ENCODE results near the gene GBGT1. TPM values are rescaled to one million over a fixed set of nuclear protein-coding genes. Genes with fewer than 3 reads are reported as not detected.
A peak's percentile ranks its signal among the peaks of the same experiment; 100 is the strongest.

Gene GBGT1
- total and polyA plus RNA-seq, 2 of the 4 experiments (the other 2 are of a cell fraction), result 1.8 to 3.2 TPM

DNA sequence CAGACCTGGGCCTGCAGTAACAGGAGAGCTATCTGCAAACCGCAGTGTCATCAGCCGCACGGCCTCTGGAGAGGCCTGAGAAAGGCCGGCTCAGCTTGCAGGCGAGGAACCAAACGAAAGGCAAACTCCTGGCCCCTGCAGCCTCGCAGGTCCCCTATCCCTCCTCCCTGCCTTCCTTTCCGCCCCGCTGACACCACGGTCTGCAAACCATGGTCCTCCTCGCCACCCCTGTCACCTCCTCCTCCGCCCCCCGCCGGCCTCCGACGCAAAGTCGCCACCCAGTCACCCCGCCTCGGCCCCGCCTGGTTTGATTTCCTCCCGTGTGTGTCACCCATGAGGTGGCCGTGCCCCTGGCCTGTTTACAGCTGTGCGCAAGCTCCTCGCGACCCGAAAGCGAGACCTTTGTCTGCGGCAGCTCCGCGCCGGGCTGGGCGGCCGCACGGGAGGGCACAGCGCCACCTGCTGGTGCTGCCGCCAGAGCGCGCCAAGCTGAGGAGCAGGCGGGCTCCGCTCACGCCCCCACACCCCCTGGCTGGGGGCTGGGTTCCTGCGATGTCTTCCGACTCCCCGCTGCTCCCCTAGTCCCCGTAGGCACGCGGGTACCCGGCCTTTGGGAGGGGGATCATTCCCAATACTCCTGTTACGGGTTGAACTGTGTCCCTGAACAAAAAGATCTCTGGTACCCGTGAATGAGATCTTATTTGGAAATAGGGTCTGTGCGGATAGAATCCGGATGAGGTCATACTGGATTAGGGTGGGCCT is 19.4 kb downstream of the GBGT1 start (continued):
- TF ChIP-seq MXI1 (IDR thresholded peaks at IDR 0.05; ENCODE audit: borderline replicate concordance, low read depth, low read length) (0 out of 2 replicates have a peak, but pooled peaks have one; percentile 44), BHLHE40 (IDR thresholded peaks at IDR 0.05; ENCODE audit: low read depth, low read length) (no peak)

DNA sequence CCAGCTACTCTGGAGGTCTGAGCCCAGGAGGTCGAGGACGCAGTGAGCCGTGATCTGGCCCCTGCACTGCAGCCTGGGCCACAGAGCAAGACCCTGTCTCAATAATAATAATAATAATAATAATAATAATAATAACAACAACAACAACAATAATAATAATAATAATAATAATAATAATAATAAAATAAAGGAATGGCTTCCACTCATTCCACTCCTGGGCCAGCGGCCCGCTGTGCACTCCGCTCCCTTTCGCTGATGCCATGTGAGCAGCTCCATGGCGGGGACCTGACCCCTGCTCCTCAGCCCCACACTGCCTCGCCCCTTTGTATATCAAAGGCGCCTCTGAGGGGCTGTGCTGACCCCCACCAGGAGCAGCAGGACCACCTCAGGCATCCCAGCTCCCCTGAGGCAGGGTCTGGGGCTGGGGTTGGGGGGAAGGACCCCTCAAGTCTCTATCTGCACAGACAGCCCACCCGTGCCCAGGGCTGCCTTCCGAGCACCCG is 20.0 kb downstream of the GBGT1 start:
- H2AFZ ChIP-seq (replicated peaks; ENCODE audit: low read length, poor library complexity), result peak overlapping the region; percentile 89
- H4K20me1 ChIP-seq (ENCODE audit: insufficient read depth, low read length), result peaks cover 81% of the 10 kb centered on the region
- dilution Hi-C loops (cut with HindIII; ENCODE audit: low sequenced_read_pairs, unreplicated experiment), result no loop called here
- no peak for DNase-seq
- H3K36me3 ChIP-seq (ENCODE audit: control insufficient read depth, insufficient read depth, low read length), result no peaks in the 10 kb centered on the region
- no peaks in the 10 kb centered on the region for H3K9me3 ChIP-seq (ENCODE audit: control insufficient read depth, insufficient read depth, low read length)
- H2BK5ac ChIP-seq (ENCODE audit: low read depth, low read length, poor library complexity, severe bottlenecking), result no peak overlapping the region
- H3K4me2 ChIP-seq (ENCODE audit: low read depth, low read length), result peak overlapping the region; percentile 55; the same call in 1 of the 2 replicates
- H2BK20ac ChIP-seq (ENCODE audit: low read depth, low read length), result no peak overlapping the region
- peak overlapping the region; percentile 85 for H2AK9ac ChIP-seq (replicated peaks; ENCODE audit: low read depth, low read length, poor library complexity)
- H3K23ac ChIP-seq (ENCODE audit: low read depth, low read length), result no peak overlapping the region
- peaks cover 14 to 67% of the 10 kb centered on the region in 2 experiments for H3K79me1 ChIP-seq (ENCODE audit: low read depth in 1 of 2, low read length in 2 of 2)
- peak overlapping the region in 1 of 2 experiments; percentile 40; a peak in 1 of 4 replicates for H4K8ac ChIP-seq (ENCODE audit: low read depth in 2 of 2, low read length in 2 of 2)
- intact Hi-C loops (cut with micrococcal nuclease), result loop anchor here (1.0 kb wide), 3 partner anchors 8 to 102 kb away; no protein-coding TSS in a partner anchor
- no peak overlapping the region; the same call in 1 of the 2 replicates for H4K5ac ChIP-seq (ENCODE audit: low read depth, low read length)
- H3K4me1 ChIP-seq (ENCODE audit: control insufficient read depth, insufficient read depth, low read length), result peaks cover 17% of the 10 kb centered on the region
- no peaks in the 10 kb centered on the region for H3K27me3 ChIP-seq (ENCODE audit: control insufficient read depth, insufficient read depth, low read length)
- BruUV-seq (replicated peaks), result no TSS peak
- no peak overlapping the region for H2BK120ac ChIP-seq (ENCODE audit: low read depth, low read length)
- H3K4ac ChIP-seq (ENCODE audit: low read depth, low read length), result no peak overlapping the region
- no peak for ATAC-seq (ENCODE audit: low read depth)
- no peak overlapping the region for H3K27ac ChIP-seq (ENCODE audit: insufficient read depth, low read length)
- in situ Hi-C loops (cut with MboI; ENCODE audit: low sequenced_read_pairs), result no loop called here
- H3K14ac ChIP-seq (replicated peaks; ENCODE audit: low read depth, low read length), result peak overlapping the region; percentile 11; the same call in 1 of the 2 replicates
- CTCF ChIA-PET, result interaction anchor here (0.6 to 2.7 kb wide), 17 partner anchors 9 to 205 kb away, joined by 3 to 20 read pairs (median 4); partner anchors contain the start of gene GTF3C5
- TF ChIP-seq MXI1 (IDR thresholded peaks at IDR 0.05; ENCODE audit: borderline replicate concordance, low read depth, low read length) (no peak), CHD1 (IDR thresholded peaks at IDR 0.05; ENCODE audit: low read depth, low read length) (no peak), FOS (IDR thresholded peaks at IDR 0.05; ENCODE audit: low read depth, low read length) (no peak), USF2 (IDR thresholded peaks at IDR 0.05; ENCODE audit: low read depth, low read length) (no peak)
- TF ChIP-seq, protein P1, sequence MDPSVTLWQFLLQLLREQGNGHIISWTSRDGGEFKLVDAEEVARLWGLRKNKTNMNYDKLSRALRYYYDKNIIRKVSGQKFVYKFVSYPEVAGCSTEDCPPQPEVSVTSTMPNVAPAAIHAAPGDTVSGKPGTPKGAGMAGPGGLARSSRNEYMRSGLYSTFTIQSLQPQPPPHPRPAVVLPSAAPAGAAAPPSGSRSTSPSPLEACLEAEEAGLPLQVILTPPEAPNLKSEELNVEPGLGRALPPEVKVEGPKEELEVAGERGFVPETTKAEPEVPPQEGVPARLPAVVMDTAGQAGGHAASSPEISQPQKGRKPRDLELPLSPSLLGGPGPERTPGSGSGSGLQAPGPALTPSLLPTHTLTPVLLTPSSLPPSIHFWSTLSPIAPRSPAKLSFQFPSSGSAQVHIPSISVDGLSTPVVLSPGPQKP (IDR thresholded peaks at IDR 0.05; ENCODE audit: borderline replicate concordance, low read depth, low read length), result no peak
- no peak overlapping the region for H3K56ac ChIP-seq (ENCODE audit: extremely low read depth, insufficient read depth, low read length)
- POLR2A ChIA-PET (ENCODE audit: unreplicated experiment), result no interaction called here
- H3K18ac ChIP-seq (ENCODE audit: low read depth, low read length), result no peak overlapping the region
- no peak overlapping the region for H3K4me3 ChIP-seq (ENCODE audit: insufficient read depth, low read depth, low read length)
- H3K9ac ChIP-seq (ENCODE audit: low read depth, low read length), result no peak overlapping the region
- 64% methylated on average over 3 of the region's 13 CpGs; no CpG with 5 or more reads in 1 of the 2 experiments for WGBS, 2 experiments (ENCODE audit: extremely low coverage in 2 of 2, insufficient read length in 1 of 2)
- H2AK5ac ChIP-seq (ENCODE audit: low read depth, low read length), result no peak overlapping the region
- H2BK15ac ChIP-seq (ENCODE audit: low read depth, low read length), result no peak overlapping the region
- H4K91ac ChIP-seq (ENCODE audit: insufficient read depth, low read depth, low read length), result no peak overlapping the region
- H3K9me1 ChIP-seq (ENCODE audit: insufficient read depth, low read length), result 0 out of 2 replicates have a peak, but pooled peaks cover 5% of the 10 kb centered on the region
